Astrocyte of the hippocampus (primary cell): Measurements from ENCODE around the gene FAM107B.
A peak's percentile ranks its signal among the peaks of the same experiment; 100 is the strongest.

ENCODE experiments used
- DNase-seq: peaks from one replicate; pipeline ENCODE4 v3.0.0; 2011; ENCODE audit warnings: low read depth, low spot score

FAM107B gene

DNA sequence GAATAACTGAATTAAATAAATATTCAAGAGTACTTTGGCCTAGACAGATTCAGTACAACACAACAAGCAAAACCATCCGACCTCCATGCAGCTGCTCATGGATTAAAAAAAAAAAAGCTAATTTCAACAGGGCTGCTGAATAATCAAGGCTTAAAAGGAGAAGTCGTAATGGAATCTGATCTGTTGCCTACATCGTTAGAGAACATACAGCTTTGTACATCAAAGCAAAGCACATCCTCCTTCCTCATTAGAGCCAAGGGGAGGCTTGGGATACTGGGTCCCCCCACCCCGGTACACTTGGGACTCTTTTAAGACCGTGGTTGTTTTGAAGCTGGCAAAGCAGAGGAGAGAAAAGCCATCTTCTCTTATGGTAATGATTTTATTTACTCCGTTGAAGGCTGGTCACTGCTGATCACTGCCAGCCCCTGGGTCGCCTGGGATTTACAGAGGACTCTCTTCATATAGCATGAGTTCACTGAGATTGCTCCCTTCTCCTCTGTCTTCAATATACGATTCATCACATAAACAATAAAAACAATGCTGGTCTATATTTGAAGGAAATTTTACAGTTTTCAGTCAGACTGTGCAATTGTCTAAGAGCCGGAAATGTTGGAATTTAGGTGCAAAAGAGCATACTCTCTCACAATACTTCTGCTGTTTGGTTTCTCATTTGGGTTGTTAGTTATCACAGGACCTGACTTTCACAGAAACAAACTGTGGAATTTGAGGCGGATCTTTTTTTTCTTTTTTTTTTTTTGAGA, 148.8 kb downstream of the FAM107B start:
- no peak for DNase-seq

DNA sequence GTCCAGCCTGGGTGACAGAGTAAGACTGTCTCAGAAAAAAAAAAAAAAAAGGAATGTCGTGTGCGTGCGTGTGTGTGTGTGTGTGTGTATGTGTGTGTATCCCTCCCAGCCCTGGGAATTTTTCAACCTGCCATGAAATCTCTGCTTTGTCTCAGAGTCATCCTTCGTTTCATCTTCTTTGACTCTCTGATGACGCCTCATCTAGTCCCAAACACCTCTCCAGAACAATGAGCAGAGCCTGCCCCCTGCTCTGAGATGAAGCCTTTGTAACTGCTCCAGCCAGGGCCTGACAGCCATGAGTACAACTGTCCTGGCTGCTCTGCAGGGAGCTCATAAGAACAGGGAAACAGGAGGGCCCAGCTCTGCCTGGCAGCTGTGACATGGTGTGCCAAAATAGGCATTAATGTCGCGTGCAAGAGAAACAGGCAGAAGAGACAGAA, 149.5 kb downstream of the FAM107B start:
- peak; percentile 3 for DNase-seq

DNA sequence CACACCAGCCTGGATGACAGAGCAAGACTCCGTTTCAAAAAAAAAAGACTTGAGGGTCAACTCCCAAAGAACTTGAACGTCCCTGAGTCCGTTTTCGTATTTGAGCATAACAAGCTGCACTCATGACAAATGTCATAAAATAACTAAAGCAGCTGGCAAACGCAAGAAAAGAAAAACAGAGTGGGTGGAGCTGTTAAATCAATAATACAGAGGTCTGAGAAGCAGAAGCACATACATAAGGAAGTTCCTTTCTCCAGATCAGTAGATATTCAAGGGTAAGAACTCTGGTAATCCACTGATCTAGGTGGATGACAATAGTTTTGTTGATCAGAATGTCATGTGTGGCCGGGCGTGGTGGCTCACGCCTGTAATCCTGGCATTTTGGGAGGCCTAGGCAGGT, 150.1 kb downstream of the FAM107B start:
- no peak for DNase-seq

DNA sequence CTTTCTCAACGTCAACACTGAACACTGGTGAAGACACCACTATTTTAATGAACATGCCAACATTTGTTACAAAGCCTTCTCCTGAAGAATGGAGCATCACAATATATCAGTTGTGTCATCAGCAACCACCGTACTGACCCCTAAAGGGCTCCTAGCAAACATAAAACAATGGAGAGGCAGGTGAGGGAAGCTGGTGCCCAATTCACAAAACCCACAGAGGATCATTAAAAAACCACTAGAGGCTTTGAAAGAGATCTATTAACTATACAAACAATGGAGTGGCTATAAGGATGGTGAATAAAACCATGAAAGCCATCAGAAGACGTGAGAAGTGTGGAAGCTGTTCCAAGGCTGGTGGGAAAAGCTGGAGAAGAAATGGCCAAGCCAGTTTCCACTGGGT, 150.8 kb downstream of the FAM107B start:
- no peak for DNase-seq

DNA sequence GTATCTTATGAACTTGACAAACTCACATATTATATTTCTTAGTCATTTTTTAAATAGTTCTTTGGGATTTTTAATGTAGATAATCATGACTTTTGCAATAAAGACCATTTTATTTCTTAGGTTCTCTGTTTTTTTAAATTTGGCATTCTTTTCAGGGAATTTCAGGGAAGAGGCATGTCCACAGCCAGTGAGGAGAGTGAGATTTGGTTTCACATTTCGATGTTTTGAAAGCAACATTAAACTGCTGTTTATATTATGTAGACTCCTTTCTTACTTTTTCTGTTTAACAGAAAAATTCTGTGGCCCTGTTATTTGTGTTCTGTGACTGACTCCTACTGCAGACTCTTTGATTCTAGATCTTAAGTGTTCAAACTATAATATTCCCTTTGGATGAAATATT, 153.7 kb downstream of the FAM107B start:
- DNase-seq = no peak

DNA sequence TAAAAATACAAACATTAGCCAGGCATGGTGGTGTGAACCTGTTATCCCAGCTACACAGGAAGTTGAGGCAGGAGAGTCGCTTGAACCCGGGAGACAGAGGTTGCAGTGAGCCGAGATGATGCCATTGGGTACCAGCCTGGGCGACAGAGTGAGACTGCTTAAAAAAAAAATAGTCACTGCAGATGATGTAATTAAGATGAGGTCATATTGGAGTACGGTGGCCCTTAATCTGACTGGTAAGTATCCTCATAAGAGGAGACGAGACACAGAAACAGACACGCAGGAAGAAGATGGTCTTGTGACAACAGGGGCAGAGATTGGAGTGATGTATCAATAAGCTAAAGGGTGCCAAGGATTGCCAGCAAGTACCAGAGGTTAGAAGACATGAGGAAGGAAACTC, 156.0 kb downstream of the FAM107B start:
- no peak for DNase-seq

DNA sequence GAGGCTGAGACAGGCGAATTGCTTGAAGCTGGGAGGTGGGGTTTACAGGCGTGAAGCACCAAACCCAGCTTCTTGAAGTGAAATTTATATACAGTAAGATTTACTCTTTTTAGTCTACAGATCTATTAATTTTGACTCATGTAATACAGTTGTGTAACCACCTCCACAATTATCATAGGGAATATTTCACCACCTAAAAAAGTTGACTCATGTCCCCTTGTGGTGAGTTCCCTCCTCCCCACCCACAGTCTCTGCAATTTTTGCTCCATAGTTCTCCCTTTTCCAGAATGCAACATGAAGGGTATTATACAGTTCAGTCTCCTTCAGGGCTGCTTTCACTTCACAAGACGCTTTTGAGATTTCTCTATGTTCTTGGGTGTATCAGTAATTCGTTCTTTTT, 156.8 kb downstream of the FAM107B start:
- DNase-seq = no peak

DNA sequence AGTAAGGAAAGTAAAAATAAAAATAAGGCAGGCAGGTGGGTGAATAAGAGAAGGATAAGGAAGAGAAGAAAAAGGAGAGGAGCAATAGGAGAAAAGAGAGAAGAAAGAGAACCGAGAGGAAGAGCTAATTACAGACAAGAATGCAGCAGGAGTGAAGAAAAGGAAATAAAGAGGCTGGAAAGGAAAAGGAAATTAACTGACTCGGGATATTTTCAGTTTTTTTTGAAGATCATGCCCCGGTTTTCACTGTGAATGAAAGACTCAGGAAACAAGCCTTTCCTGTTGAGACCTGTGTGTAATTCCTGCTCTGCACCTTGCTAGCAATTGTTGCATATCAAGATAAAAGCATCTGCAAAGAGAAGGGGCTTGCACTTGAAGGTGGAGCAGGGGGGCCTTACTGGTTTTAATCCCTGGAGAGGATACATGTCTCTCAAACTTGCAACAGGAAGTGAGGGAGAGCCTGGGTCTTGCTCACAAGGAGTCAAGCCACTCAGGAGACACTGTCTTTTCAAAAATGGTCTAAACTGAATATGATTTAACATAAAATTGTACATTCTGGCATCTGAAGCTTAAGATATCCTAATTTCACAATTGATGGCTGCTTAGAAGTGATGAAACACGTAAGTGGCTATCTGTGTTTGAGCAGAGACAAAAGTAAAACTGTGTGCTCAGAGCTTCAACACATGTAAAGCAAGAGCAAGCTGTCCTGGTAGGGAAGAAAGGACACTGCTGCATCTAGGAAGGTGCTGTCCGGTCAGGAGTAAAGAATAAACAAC, 157.6 kb downstream of the FAM107B start:
- DNase-seq = no peak

DNA sequence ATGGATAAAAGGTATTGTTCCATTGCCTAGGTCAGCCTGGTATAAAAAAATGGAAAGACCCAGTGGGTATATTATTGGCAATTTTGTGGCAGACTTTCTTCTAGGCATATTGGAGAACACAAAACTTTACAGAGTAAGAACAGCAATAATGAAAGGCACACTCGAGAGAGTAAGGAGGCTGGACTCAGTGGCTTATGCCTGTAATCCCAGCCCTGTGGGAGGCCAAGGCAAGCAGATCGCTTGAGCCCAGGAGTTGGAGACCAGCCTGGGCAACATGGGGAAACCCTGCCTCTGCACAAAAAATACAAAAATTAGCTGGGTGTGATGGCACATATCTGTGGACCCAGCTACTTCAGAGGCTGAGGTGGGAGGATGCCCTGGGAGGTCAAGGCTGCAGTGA, 158.2 kb downstream of the FAM107B start:
- no peak for DNase-seq

DNA sequence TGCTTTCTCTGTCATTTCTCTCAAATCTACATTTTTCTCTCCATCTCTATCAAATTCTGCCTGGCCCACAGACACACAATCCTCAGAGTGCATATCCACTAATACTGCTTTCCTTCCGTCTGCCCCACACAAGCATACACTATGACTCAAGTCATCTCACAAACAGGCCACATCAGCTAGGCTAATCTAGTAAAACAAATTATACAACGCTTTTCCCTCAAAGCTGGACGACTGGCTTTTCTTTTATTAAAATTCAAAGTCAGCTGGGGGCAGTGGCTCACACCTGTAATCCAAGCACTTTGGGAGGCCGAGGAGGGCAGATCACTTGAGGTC, 161.1 kb downstream of the FAM107B start:
- no peak for DNase-seq

DNA sequence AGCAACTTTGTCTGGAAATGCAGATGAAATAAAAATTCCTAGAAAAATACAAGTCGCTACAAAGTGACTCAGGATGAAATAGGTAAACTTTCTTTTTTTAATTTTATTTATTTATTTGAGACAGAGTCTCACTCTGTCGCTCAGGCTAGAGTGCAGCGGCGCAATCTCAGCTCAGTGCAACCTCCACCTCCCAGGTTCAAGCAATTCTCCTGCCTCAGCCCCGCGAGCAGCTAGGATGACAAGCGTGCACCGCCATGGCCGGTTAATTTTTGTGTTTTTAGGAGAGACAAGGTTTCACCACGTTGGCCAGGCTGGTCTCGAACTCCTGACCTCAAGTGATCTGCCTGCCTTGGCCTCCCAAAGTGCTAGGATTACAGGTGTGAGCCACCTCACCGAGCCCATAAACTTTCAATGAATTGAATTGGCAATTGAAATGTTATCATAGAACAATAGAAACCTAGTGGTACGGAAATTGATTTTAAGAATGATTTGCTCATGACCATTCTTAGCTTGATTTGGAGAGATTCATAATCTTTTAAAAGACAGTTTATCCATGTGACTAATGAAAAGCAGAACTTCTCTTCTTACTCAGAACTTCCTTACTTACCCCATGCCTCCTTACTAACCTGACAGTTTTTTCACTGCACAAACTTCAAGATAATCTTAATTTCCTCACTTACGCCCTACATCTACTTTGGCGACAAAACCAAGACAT, 161.7 kb downstream of the FAM107B start:
- DNase-seq = no peak

DNA sequence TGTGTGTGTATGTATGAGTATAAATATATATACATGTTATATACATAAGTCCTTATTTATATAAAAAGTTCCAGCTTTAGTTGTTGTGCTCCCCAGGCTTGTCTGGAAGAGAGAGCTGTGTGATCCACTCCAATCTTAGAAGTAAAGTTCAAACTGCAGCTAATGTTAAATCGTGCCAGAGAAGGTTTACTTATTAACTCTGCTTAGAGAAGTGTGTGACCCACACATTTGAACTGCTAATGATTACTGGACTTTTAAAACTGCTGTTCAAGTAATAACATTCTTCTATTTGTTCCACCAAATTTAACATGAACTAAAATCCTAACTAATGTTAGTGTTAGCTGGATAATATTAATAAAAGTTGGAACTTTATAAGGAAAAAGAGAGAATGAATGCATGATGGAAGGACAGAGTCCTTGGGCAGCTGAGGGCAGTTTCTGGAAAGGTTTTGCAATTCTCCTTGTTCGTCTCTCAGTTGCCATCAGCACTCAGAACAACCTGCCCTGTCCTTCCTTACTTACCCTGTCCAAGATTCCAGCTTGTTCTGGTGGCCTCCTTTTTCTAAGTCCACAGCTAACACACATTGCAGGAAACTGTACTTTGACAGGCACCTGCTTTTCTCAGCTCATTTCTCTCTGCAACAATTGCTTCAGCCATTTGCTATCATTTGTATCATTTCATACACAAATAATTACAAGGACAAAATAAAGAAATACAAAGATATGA, 162.6 kb downstream of the FAM107B start:
- DNase-seq = no peak

DNA sequence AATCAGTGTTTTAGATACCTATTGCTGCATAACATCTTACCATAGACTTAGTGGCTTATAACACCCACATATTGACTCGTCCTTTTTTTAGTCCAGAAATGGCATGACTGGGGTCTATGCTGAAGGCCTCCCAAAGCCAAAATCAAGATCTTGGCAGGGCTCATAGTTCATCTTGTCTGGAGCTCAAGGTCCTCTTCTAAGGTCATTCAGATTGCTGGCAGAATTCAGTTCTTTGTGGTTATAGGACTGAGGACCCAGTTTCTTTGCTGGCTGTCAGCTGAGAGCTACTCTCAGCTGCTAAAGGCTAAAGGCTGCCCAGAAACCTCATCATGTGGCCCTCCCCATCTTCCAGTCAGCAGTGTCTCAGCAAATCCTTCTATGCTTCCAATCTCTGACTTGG, 165.5 kb downstream of the FAM107B start:
- DNase-seq = no peak

DNA sequence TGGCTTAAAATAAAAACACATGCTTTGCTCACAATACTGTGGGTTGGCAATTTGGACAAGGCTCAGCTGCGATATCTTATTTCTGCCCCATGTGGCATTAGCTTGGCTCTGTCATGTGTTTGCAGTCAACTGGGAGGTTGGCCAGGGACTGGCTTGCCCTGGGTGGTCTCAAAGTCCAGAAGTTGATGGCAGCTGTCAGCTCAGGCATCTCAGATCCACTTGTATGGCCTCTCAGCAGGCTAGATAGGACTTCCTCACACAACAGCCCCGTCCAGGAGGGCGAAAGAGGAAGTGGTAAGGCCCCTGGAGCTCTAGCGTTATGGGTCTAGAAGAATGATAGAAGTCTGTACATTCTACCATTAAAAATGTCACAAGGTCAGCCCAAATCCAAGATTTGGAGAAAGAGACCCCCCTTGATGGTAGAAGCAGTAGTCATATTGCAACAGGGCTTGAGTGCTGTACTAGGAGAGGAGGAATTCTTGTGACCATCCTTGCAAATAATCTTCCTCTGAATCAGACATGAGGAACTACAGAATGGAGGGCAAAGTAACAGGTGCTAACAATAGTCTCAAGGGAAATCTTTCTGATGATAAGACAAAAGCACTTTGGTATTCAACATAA, 166.2 kb downstream of the FAM107B start:
- DNase-seq = no peak

DNA sequence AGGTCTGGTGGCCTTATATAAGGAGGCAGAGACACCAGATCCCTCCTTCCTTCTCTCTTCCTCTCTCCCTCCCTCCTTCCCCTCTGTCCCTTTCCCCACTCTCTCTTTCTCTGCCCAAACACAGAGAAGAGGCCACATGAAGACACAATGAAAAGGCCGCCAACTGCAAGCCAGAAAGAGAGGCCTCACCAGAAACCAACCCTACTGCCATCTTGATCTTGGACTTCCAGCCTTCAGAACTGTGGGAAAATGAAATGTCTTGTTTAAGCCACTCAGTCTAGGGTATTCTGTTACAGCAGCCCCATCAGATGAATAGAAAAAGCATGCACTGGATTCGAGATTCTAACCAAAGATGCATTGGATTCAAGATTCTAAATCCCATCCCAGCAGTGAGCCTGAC, 168.1 kb downstream of the FAM107B start:
- DNase-seq = no peak

DNA sequence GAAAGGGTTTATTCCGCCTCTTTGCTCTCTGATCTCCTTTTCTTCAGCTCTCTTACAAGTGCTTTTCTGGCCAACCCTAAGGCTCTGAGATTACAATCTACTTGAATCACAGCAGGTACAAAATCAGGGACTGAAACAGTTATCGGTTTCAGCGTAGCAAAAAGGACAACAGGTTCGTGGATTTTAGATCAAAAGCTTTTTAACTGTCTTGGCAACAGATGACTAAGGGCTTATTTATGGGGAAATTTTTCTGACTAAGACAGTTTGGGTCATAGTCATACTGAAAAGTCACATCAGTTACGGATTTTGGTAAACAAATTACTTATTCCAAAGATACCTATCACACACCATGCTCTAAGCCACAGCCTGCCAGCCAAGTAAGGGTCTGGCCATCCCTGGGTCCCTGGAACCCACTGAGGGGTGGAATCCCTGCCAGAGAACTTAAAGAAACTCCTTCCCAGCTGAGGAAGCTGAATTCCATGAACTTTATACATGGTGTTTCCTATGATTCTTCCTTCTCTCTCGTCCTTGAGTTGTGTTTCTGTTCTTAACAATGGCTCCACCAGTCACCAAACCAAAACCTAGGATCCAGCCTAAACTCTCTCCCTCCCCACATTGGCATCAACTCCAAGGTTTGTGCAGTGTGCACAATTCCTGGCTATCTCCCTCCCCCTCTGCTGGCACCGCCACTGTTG, 169.3 kb downstream of the FAM107B start:
- peak; percentile 49 for DNase-seq

DNA sequence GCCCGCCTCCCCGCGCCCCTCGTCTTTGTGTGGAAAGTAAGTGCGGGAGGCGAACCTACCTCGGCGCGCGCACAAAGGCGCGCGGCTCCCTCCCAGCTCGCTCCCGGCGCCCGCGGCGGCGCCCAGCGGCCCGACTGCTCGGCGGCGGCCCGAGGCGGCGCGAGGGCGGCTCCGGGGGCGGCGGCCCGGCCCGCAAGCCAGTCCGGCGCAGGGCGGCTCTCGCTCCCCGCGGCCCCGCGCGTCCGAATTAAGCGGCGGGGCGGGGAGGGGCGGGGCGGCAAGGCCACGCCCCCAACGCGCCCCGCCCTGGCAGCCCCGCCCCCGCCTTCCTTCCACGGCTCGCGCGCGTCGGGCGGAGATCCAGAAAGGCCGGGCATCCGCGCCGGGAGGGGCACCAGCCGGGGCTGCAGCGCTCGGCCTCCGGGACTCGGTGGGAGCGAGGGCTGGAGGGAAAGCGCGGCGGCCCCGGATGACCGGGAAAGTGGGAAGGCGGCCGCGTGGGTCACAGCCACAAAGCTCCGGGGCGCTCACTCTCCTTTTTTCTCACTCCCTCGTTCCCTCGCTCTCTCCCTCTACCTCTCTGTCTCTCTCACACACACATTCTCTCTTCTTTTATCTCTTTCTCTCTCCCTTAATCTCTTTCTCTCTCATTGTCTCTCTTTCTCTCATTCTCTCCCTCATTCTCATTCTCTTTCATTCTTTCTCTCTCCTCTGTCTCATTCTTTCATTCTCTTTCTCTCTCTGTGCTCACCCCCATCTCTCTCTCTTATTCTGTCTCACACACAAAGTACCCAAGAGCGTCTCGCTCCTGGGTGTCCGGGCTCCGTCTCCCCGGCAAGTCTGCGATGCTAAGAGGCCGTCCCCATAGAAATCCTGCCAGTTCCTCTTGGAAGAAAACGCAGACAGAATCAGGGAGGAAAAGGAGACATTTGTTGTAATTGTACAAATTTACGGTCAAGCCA, 170.2 kb downstream of the FAM107B start:
- peak; percentile 93 for DNase-seq

DNA sequence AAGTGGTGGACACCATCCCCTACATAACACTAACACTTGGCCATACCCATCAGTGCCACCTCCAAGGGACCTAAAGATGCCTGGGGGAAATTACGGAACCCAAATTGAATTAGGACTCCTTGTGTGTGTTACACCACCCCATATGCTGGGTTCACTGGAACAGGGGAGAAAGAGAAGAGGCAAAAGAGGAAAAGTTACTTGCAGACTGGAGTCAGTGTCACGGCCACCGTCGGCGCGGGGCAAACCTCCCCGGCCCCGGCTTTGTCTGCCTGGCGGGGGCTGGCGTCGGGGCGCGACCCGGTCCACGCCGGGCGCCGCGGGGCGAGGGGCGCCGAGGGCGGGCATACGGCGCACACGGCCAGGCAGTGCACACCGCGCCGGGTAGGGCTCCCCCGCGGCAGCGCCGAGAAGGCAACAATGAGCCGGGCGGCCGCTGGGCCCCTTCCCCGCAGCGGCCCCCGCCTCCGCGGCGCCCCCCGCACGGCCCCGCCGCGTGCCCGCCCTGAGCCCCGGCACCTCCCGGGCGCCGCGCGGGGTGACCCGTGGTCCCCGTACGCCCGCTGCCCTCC, 171.1 kb downstream of the FAM107B start:
- peak; percentile 48 for DNase-seq

DNA sequence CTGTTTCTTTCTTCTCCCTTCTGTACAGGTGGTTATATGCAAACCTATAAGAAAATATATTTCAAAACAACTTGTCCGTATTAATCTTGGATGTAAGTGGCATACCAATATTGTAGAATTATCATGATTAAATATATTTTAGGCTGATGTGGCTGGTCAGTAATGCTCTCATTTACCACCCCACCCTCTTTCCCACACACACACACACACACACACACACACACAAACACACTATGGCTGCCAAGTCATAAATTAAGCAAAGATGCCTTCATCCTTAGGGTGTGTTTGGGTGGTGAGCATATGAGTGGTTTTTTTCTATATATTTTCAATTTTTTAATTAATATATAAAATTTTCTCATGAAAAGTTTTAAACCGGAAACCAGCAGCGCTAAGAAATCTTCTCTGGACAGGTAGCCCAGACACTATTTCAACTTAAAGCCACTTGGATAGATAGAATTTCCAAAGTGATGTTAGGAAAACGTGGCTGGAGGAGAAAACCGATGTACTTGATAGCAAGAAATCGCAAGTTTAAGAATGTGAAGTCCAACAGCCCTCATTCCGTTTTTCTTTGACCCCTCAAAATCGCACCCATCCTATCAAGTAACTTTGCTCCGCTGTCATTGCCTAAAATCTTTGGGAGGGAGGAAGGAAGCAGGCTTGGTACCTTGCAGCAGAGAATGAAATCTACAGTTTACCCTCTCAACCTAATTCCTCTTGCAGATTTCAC, 171.7 kb downstream of the FAM107B start:
- no peak for DNase-seq
